ENCODE measurements around the gene CHMP4B. TPM values are rescaled to one million over a fixed set of nuclear protein-coding genes. Genes with fewer than 3 reads are reported as not detected.

Gene CHMP4B
- polyA plus RNA-seq, 2 of the 4 experiments (the other 2 are of a cell fraction) = 81.3 to 104 TPM

- ChIA-PET POLR2A (no interaction called here), CTCF (interaction anchor here (0.6 kb wide), 1 partner anchor 318 kb away, joined by 3 read pairs; no protein-coding TSS in a partner anchor)
- no peak overlapping the region for H3K27ac ChIP-seq
- ATAC-seq (no peak), DNase-seq (ENCODE audit: low read depth in 1 of 2, low spot score in 1 of 2) (no peak), FAIRE-seq (no peak)
- peaks cover 8% of the 10 kb centered on the region; the same call in 2 of the 3 replicates for H3K4me1 ChIP-seq
- no peak overlapping the region for H3K4me2 ChIP-seq
- 90% methylated on average over 1 of the region's 1 CpG for WGBS (ENCODE audit: missing lambda C conversion rate)
- no peak for TF ChIP-seq HOXB5 (CRISPR knock-in tag; IDR thresholded peaks at IDR 0.05)
- TF ChIP-seq, protein P1, sequence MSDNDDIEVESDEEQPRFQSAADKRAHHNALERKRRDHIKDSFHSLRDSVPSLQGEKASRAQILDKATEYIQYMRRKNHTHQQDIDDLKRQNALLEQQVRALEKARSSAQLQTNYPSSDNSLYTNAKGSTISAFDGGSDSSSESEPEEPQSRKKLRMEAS (IDR thresholded peaks at IDR 0.05) = no peak
- TF ChIP-seq FOSL2 (IDR thresholded peaks at IDR 0.05) = no peak
- TF ChIP-seq FOSL2 (CRISPR knock-in tag; IDR thresholded peaks at IDR 0.05) = no peak
- TF ChIP-seq MYC (IDR thresholded peaks at IDR 0.05; ENCODE audit: borderline replicate concordance, low read length) = no peak
- TF ChIP-seq CHD4 (IDR thresholded peaks at IDR 0.05; ENCODE audit: borderline replicate concordance) = no peak
- TF ChIP-seq EHMT2 (IDR thresholded peaks at IDR 0.05; ENCODE audit: low read depth) = no peak
- no peaks in the 10 kb centered on the region for H3K9me3 ChIP-seq
- no peak overlapping the region for H3K4me3 ChIP-seq
These were observed 22.2 kb downstream of the CHMP4B start for GRCh38 chr20:33833333-33833732.

GRCh38 chr20:33835615-33836172 lies 24.5 kb downstream of the CHMP4B start:
- H3K27ac ChIP-seq = no peak overlapping the region
- CTCF ChIA-PET = interaction anchor here (0.8 to 1.2 kb wide), 4 partner anchors 11 to 233 kb away, joined by 3 to 7 read pairs (median 3); no protein-coding TSS in a partner anchor
- H3K4me2 ChIP-seq = no peak overlapping the region
- FAIRE-seq = no peak
- no peak for ATAC-seq
- POLR2A ChIA-PET = no interaction called here
- H3K4me1 ChIP-seq = peaks cover 13% of the 10 kb centered on the region; the same call in 2 of the 3 replicates
- TF ChIP-seq EP300 (IDR thresholded peaks at IDR 0.05) (no peak), CBX8 (IDR thresholded peaks at IDR 0.05) (no peak), USF2 (IDR thresholded peaks at IDR 0.05) (no peak), ZFP36 (IDR thresholded peaks at IDR 0.05; ENCODE audit: borderline replicate concordance, partially characterized antibody) (no peak), HOXB5 (CRISPR knock-in tag; IDR thresholded peaks at IDR 0.05) (no peak), ESRRA (IDR thresholded peaks at IDR 0.05; ENCODE audit: borderline replicate concordance, low read length) (no peak), FOXS1 (CRISPR knock-in tag; IDR thresholded peaks at IDR 0.05) (no peak), MAZ (IDR thresholded peaks at IDR 0.05; ENCODE audit: borderline replicate concordance, low read depth, low read length) (no peak), HOXA7 (CRISPR knock-in tag; IDR thresholded peaks at IDR 0.05) (no peak), HOXB13 (CRISPR knock-in tag; IDR thresholded peaks at IDR 0.05; ENCODE audit: low read depth) (no peak), HDAC2 (IDR thresholded peaks at IDR 0.05) (no peak), POLR2A (IDR thresholded peaks at IDR 0.05; ENCODE audit: low read length) (no peak), FOSB (CRISPR knock-in tag; IDR thresholded peaks at IDR 0.05) (no peak), RCOR1 (IDR thresholded peaks at IDR 0.05; ENCODE audit: low read depth, low read length) (no peak), RARB (CRISPR knock-in tag; IDR thresholded peaks at IDR 0.05) (no peak), RNF2 (IDR thresholded peaks at IDR 0.05; ENCODE audit: borderline replicate concordance, low read depth) (no peak), ZSCAN20 (CRISPR knock-in tag; IDR thresholded peaks at IDR 0.05) (no peak)
- TF ChIP-seq, protein P2, sequence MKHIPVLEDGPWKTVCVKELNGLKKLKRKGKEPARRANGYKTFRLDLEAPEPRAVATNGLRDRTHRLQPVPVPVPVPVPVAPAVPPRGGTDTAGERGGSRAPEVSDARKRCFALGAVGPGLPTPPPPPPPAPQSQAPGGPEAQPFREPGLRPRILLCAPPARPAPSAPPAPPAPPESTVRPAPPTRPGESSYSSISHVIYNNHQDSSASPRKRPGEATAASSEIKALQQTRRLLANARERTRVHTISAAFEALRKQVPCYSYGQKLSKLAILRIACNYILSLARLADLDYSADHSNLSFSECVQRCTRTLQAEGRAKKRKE (CRISPR knock-in tag; IDR thresholded peaks at IDR 0.05; ENCODE audit: low read depth) = no peak
- DNase-seq (ENCODE audit: low read depth in 1 of 2, low spot score in 1 of 2) = no peak
- no peak overlapping the region for H3K4me3 ChIP-seq
- H3K9me3 ChIP-seq = no peaks in the 10 kb centered on the region
- WGBS (ENCODE audit: missing lambda C conversion rate) = 95% methylated on average over 9 of the region's 9 CpGs

- Histone ChIP-seq H3K4me1 (peaks cover 13% of the 10 kb centered on the region; the same call in 2 of the 3 replicates), H3K4me2 (no peak overlapping the region), H3K4me3 (no peak overlapping the region), H3K9me3 (no peaks in the 10 kb centered on the region), H3K27ac (no peak overlapping the region)
- no peak for TF ChIP-seq ZC3H11A (IDR thresholded peaks at IDR 0.05)
- TF ChIP-seq FOSB (CRISPR knock-in tag; IDR thresholded peaks at IDR 0.05) = no peak
- TF ChIP-seq EHF (CRISPR knock-in tag; IDR thresholded peaks at IDR 0.05) = no peak
- FAIRE-seq (no peak), ATAC-seq (no peak), DNase-seq (ENCODE audit: low read depth in 1 of 2, low spot score in 1 of 2) (no peak)
- ChIA-PET CTCF (interaction anchor here (0.8 to 1.6 kb wide), 5 partner anchors 11 to 232 kb away, joined by 3 to 7 read pairs (median 3); no protein-coding TSS in a partner anchor), POLR2A (no interaction called here)
- WGBS (ENCODE audit: missing lambda C conversion rate) = 87% methylated on average over 2 of the region's 2 CpGs
These were observed 25.1 kb downstream of the CHMP4B start for GRCh38 chr20:33836277-33836676.
